ENCODE data around the gene ULBP2.
A peak's percentile ranks its signal among the peaks of the same experiment; 100 is the strongest.

Gene ULBP2, protein sequence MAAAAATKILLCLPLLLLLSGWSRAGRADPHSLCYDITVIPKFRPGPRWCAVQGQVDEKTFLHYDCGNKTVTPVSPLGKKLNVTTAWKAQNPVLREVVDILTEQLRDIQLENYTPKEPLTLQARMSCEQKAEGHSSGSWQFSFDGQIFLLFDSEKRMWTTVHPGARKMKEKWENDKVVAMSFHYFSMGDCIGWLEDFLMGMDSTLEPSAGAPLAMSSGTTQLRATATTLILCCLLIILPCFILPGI

DNA sequence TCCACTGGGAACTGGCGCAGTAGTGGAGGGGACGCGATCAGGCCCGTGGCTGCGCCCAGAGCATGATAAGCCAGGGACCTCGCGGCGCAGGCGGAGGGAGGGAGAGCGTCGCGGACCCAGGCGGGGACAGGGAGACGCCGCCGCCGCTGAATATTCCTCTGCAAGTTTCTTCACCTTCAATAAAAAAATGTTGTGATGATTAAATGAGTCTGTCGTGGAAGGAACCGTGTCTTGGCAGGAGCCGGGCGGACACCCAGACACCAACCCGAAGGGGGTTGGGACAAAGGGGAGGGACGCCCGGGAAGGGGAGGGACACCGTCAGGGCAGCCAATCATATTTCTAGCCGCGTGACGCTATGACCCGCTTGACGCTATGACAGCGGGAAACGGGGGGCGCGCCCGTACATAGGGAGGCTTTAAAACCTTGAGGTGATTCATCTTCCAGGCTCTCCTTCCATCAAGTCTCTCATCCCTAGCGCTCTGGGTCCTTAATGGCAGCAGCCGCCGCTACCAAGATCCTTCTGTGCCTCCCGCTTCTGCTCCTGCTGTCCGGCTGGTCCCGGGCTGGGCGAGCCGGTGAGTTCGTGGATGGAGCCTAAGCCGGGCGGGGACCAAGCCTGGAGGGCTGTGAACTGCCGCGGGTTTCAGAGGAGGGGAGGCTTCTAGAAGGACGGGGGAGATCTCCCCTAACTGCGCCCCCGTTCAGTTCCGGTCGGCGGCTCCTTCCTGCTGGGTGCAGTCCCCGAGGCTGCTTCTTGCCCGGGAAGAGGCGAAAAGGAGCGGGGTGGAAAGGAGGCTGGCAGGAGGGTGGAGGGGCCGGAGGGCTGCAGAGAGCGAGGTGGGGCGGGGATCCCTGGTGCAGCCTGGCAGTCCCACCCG lies at the start of gene ULBP2:
Gene ULBP2, plus strand, starts transcription at position 432 of the 878 bp plus-strand sequence. Its CDS starts 59 bp downstream, at position 491.
- peak; percentile 79 to 81 for DNase-seq (ENCODE audit: low read depth in 2 of 2)

DNA sequence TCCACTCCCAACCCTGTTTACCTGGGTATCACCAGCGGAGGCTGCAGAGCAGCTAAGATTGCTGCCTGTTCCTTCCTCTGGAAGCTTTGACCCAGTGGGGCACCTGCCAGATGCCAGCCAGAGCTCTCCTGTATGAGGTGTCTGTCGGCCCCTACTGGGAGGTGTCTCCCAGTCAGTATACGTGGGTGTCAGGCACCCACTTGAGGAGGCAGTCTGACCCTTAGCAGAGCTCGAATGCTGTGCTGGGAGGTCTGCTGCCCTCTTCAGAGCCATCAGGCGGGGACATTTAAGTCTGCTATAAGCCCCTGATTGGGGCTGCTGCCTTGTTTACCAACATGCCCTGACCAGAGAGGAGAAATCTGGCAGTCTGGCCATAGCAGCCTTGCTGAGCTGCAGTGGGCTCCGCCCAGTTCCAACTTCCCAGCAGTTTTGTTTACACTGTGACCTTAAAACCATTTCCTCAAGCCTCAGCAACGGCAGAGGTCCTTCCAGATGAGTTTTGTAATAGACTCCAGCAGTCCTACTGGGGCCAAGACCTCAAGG lies 46.7 kb upstream of the ULBP2 start:
- no peak for DNase-seq (ENCODE audit: low read depth in 2 of 2)

DNA sequence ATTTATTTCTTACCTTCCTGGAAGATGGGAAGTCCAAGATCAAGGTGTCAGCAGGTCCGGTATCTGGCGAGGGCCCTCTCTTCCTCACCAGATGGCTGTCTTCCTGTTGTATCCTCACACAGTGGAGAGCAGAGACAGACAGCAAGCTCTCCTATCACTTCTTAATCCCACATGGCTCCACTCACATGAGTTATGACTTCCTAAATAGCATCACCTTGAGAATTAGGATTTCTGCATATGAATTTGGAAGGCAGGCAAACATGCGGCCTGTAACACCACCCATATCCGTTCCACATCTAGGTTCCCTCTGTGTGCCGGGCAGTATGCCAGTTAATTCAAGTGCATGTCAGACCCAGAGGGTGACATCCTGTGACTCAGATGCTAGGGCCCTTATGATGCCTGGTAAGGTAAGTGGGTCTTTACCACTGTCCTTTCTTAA lies 46.0 kb upstream of the ULBP2 start:
- DNase-seq (ENCODE audit: low read depth in 2 of 2), result peak in 1 of 2 donors; percentile 2

DNA sequence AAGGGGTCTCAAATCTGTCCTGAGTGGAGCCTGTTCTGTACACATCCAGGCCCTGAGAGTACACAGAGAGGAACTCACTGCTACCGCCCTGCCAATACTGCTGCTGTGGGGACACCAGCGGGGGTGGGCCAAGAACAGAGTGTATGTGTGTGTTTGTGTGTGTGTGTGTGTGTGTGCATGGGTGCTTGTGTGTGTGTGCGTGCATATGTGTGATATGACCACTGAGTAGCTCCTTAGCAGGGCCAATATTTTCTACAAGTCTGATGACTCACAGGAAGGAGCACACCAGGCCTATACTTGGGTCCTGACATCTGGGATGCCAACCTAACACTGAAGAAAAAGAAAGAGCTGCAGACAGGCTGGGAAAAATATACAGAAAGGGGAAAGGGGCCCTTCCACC lies 45.3 kb upstream of the ULBP2 start:
- no peak for DNase-seq (ENCODE audit: low read depth in 2 of 2)

DNA sequence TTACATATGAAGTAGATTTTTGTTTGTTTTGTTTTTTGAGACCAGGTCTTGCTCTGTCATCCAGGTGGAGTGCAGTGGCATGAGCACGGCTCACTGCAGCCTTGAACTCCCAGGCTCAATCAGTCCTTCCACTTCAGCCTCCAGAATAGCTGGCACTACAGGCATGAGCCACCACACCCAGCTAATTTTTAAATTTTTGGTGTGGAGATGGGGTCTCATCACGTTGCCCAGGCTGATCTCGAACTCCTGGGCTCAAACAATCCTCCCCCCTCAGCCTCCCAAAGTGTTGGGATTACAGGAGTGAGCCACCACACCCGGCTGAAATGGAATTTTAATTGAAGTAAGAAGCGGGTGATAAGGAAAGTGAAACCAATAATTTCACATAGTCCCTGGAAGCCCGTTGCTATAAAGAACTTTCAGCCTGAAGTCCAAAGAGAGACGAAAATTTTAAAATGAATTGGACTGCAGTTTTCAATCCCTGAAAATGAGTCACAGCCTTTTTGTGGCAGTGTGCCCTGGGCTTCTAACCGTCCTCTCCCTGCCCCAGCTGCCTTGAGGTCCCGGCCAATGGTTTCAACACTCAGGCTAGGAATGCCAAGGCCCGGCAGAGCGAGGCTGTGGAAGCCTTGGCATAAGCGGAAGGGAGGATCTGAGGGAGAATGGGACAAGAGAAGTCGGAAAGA lies 44.7 kb upstream of the ULBP2 start:
- no peak for DNase-seq (ENCODE audit: low read depth in 2 of 2)

DNA sequence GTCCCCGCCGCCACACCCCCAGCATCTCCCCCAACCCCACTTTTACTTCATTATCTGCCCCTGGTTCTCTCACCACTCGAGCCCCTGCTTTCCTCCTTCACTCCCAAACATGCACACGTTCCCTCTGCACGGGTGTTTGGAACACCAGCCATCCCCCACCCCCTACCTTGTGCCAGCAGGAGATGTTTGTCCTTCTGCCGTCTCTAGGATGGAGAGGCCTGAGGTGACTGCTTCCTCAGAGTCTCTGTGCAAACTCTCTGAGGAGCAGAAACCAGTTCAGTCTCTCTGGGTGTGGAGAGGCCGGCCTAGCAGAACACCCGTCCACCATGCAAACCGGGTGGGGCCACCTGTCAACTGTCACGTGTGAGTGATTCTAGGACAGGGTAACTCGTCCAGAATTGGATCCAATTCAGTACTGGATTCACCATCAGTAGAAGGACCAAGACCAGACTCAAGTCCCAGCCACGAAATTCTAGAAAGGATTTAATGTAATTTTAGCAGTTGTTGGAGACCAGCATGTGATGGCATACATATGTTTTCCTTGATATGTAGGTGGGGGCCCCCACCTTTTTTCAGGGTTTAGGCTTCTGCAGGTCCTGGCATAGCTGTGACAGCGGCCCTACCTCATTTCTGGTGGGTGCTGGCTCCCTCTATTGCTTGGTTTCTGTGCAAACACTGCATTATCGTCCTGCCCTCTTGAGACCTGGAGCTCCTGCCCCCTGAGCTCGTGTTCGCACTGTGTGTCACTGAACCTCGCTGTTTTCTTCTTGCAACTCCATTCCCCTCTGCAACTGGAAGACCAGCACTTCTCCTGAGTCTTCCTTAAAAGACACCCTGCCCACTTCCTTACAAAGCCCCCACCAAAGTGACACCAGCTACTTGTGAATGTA lies 43.7 kb upstream of the ULBP2 start, which contains the start of gene RAET1E:
Gene RAET1E, minus strand, starts transcription at position 259 of the 890 bp plus-strand sequence. CDS start 7,212 bp downstream, outside the sequence.
- no peak for DNase-seq (ENCODE audit: low read depth in 2 of 2)

DNA sequence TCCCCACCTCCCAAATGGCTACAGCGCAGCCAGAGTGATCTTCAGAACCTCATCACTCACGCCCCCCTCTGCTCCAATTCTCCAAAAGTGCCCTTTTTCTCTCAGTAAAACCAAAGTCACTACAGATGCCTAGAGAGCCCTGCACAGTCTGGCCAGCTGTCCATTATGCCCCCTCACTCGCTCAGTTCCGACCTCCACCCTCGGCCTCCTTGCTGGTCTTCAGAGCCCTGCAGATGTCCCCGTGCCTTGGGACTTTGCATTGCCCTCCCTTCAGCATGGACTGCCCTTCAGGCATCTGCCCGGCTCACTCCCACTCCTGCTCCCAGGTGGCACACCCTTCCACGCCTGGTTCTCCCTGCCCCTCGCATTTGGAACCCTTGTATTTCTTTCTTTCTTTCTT lies 42.8 kb upstream of the ULBP2 start:
- no peak for DNase-seq (ENCODE audit: low read depth in 2 of 2)

DNA sequence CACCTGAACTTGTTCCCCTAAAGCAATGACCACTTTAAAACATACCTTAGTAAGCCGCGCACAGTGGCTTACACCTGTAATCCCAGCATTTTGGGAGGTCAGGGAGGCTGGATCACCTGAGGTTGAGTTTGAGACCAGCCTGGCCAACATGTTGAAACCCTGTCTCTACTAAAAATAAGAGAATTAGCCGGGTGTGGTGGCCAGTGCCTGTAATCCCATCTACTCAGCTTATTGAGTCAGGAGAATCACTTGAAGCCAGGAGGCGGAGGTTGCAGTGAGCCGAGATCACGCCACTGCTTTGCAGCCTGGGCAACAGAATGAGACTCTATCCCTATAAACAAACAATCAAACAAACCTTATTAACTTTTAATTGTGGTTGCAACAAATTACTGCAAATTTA lies 42.3 kb upstream of the ULBP2 start:
- no peak for DNase-seq (ENCODE audit: low read depth in 2 of 2)

DNA sequence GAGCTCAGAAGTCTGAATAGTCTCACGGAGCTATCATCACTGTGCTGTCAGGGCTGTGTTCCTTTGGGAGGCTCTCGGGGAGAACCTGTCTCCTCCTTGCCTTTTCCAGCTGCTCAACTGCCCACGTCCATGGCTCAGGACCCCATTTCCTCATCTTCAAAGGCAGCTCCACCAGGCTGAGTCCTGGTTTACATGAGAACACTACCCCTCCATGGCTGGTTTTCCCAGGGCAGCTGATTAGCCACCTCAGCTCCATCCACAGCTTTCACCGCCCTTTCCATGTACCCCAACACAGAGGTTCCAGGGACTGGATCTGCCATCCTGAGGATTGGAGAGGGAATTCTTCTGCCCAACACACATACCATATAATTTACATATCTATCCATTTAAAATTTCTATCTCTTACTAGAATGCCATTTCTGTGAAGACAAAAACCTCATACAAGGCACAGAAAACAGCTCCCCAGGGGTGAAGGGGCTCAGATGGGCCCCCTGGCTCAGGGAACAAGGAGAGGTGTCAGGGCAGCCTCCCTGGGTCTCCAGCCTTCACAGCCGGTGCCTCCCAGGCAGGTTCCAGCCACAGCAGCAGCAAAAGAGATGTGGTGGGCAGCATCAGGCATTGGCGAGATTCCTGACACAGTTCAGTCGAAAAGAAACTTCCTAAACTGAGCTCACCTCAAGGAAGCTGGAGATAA lies 41.7 kb upstream of the ULBP2 start:
- no peak for DNase-seq (ENCODE audit: low read depth in 2 of 2)

DNA sequence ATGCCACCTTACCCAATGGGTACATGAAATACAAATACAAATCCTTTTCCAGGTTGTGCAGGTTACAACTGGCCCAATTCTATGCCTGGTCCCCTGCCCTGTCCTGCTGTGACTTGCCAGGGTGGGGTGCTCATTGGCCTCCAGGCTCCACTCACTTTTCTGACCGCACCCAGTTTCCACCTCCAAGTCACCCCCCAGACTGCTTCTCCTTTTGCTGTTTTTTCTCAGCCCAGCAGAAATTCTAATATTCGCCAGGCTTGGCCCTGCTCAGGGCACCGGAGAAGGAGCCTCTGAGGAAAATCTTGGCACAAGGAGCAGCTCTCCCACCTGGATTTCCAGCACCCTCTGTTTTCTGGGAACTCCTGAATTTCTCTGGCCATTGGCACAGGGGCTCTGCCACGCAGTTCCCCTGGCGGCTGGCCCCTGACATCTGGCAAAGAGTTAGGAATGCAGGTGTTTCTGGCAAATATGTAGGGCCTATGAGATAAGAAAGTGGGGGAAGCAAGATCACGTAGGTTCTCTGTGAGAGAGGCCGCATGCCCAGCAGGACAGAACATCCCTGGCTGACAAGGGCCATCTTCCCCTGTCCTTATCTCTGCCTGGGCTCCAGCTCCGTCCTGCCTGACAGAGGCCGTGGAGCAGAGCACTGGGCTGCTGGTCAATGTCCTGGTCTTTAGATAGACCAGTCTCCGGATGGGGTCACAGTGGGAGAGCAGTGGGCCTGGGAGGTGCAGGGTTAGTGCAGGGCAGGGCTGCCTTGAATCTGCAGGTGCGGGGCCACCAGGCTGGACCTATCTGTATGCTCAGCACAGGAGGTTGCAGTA lies 41.0 kb upstream of the ULBP2 start:
- no peak for DNase-seq (ENCODE audit: low read depth in 2 of 2)

DNA sequence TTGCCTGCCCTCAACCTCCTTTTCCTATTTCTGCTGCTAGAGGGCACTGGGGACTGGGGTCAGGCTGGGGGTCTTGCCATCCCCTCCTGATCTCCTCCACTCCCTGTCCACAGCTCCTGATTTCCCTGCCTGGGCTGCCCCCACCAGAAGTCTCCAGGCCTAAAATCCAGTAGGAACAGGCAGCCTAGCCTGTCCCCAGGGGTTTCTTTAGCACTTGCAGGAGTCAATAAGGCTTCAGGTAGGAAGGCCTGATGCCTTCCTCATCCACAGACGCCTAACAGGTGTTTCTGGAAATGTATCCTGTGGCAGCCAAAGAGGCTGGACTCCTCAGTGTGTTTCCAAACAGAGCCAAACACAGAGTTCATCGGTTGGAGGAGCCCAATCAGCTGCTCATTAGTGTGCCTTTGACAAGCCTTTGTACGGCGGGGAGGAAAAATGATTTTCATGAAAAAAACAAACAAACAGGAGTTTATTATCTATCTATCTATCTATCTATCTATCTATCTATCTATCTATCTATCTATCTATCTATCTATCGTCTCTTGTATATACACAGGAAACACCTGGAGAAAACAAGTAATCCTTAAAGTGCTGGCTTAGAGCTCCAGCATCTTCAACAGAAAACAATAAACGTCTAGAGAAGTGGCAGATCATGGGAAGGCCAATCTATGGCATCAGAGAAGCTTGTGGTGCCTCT lies 40.2 kb upstream of the ULBP2 start:
- no peak for DNase-seq (ENCODE audit: low read depth in 2 of 2)

DNA sequence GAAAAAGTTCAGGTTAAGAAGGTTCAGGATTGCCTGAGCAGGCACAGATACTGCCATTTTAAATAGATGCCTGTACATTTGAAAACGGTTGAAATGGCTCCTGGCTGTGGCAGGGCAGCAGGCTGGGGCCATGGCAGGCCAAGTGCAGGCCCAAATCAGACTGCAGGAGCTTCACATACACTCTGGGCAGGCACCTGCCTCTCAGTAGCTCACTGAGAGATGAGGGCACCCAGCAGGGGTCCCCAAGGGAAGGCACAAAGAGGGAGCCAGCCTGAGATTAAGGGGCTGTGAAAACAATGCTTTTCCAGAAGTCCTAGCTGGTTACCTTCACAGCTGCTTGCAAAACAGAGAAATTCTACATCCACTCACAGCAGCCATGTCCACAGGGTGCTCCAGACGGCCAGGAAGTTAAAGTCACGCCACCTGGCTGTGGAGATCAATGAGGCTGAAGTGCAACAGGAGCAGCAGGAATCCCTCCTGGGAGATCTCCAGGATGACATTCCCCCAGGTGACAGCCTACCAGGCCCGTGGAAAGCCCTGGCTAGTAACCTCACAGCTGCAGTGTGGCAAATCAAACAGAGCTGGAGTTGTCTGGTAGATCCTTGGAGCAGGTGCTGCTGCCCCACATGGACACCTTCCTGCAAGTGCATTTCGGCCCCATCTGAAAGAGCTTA lies 37.7 kb upstream of the ULBP2 start:
- no peak for DNase-seq (ENCODE audit: low read depth in 2 of 2)

DNA sequence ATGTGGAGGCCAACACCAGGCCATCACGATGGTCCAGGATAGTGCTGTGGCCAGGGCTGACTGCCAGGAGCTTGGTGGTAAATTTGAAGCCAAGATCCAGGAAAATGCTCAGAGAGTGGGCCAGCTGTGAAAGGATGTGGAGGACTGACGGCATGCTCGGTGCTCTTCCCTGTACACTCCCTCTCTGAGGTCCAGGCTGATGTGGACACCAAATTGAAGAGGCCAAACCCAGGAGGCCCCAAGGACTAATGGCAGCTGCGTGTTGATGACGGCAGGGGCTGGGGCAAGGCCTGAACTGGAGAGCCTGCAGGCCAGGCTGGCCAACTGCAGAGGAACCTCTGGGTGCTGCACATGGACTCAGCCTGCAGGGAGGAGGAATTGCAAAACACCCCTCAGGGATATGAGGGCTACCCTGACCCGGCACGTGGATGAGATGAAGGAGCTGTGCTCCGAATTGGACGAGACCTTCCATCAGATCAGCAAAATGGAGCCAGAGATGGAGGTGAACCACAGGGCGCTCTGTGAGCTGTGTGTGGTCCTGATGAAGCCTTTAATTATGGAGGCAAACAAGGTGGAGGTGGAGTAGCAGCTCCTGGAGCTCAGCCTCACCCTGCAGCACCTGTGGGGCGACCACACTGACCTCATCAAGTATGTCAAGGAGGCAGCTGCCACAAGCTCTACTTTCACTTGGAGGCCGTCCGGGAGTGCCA lies 37.0 kb upstream of the ULBP2 start:
- DNase-seq (ENCODE audit: low read depth in 2 of 2), result no peak

DNA sequence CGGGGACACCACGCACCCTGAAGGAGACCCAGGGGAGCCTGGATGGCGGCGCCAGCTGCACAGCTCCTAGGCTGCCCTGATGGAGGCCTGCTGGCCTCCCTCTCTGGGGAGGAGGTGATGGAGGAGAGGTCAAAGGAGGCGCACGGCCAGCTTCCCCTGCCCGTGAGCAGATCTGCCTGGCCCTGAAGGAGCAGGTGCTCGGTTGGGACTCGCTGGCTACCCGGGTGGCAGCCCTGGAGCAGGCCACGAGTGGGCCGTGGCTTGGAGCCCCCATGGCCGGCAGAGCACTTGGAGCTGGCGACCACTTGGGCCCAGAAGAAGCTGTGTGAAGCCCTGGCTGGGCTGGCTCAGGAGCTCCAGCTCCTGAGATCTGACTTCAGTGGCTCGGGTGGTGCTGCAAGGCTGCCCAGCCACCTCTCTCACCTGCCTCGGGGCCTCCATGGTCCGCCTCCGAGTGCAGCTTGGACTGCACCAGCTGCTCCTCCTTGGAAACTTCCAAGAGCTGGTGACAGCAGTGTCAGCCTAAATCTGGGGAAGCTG lies 36.4 kb upstream of the ULBP2 start:
- no peak for DNase-seq (ENCODE audit: low read depth in 2 of 2)

DNA sequence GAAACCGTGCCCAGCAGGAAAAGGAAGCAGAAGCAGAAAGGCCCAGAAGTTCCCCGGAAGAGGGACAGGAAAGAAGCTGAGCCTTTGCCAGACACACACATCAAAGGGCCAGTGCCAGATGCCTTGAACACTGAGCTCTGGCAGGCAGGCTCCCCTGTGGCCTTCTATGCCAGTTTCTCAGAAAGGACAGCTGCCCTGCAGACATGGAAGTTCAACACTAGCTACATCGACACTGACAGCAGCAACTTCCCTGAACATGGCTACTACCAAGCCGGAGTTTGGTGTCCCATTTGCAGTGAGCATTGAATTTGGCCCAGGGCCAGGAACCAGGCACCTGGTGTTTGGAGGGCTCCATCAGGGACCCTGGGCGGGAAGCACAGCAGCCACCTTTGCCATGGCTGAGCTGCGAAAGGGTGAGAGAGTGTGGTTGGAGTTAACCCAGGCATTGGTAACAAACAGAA lies 35.9 kb upstream of the ULBP2 start:
- no peak for DNase-seq (ENCODE audit: low read depth in 2 of 2)

DNA sequence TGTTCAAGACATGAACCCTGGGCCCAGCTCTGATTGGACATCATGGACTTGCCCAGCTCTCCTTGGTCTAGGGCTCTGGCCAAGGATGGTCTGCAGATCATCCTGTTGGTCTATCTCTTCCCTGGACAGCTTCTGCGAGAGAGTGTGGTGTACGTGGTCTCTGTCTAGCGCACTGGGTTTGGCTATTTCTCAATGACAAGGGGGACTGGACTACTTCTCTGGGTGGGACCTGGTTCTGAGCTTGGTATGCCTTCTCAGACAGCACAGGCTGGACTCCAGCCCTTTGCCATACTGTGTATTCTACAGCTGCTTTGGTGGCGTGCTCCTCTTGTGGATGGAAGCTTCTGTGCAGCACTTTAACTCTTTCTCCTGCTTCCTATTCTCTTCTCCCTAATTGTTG lies 35.4 kb upstream of the ULBP2 start:
- DNase-seq (ENCODE audit: low read depth in 2 of 2), result no peak

DNA sequence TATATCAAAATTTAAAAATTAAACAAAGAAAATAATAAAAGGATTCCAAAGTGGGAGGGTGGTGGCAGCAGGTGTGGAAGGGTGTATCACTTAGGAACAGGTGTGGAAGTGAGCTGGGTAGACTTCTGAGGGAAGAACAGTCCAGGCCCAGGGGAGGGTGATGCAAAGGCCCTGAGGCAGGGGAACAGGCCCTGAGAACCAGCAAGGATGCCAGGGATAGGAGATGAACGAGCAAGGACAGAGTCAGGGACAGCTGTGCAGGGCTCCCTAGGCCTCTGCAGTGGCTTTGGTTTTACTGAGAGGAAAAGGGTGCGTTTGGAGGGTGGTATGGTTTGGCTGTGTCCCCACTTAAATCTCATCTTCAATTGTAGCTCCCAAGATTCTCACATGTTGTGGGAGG lies 34.5 kb upstream of the ULBP2 start:
- no peak for DNase-seq (ENCODE audit: low read depth in 2 of 2)

Measured in stimulated activated CD8-positive, alpha-beta memory T cell treated with anti-CD3 and anti-CD28 coated beads, Interleukin-7, amount 100 ng/mL, for 1 hour (primary cell).